Measurements from ENCODE around the gene ARHGEF7.

The ARHGEF7 gene

DNA sequence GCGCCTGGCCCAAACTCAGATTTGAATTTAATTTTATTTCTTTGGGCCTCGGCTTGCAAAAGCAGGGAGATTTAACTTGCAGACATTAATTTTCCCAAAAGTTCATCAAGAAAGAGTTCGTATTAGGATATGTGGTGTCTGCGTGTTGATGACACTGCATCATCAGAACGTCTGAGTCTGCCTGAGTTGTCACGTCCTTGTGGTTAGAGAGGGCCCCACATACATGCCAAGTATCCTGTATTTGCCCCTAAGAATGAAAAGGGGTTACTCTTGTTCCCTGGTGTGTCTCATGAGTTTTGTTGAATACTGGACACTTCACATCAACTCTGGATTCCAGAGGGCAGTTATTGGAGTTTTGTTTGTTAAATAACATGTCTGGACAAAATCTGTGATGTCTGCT lies 199.7 kb downstream of the ARHGEF7 start:
- DNase-seq: no peak

DNA sequence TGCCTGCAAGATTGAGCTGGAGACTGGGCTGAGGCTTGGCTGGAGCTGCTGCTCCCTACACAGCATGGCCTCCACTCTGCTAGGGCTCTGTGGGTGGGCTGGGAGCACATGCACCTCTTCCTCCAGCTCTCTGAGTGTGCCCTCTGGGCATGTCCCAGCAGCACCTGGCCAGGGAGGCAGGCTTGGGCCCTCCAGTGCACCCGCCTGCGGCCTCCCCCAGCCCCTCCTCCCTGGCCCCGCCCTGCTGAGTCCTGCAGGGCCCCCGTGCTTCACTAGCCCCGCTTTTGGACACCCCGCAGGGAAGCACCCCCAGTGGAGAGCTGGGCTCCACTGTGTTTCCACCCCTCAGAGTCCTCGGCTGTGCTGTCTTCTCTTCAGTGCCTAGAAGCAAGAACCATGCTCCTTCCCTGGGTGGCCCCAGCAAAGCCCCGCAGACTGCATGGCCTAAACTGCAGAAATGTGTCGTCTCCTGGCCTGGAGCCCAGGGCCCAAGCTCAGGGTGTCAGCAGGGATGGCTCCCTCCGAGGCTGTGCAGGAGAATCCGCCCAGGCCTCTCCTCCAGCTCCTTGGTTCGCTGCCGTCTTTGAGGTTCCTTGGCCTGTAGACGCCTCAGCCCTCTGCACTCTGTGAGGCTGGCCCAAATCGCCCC lies 200.4 kb downstream of the ARHGEF7 start:
- no peak for DNase-seq

DNA sequence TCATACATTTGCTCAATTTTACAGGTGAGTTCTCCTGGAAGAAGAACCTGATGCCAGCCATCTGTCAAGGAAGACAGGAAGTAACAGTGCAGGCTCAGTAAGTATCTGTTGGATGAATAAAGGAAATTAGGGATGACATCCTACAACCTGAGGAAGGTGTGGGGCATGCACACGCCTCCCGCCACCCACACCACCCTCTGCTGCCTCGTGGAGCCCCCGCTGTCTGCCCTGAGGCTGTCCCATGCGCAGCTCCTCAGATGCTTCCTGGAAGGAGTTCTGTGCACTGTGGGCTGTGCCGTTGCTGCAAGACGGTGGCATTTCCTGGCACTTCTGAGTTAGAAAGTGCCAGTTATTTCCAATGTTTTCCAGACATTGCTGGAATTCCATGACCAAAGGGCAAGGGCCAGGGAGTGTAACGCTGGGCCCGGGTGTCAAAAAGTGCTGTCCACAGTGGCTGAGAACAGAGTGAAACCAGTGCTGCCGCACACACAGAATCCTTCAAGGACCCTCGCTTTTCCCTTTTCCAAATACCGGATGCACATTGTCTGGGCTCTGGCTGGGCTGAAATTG lies 201.1 kb downstream of the ARHGEF7 start:
- DNase-seq: no peak

DNA sequence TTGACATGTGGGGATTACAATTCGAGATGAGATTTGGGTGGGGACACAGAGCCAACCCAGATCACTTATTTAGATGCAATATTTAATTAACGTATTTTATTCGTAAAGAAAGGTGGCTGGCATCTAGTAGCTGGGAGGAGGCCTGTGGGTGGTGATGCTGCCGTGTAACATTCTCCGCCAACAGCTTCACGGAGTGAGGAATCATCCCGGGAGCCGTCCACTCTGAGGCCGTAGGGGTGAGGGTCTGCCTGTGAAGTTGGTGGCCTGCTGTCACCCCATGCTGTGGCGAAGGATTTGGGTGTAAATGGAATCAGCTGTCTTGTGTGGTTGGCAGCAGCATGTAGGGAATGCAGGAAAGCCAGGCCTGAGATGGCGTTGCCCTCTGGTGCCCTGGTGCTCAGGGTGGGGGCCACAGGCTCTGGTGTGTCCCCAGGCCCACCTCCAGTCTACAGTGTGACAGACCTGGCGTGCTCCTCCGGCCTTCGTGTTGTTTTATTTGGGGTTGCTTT lies 202.0 kb downstream of the ARHGEF7 start:
- no peak for DNase-seq

DNA sequence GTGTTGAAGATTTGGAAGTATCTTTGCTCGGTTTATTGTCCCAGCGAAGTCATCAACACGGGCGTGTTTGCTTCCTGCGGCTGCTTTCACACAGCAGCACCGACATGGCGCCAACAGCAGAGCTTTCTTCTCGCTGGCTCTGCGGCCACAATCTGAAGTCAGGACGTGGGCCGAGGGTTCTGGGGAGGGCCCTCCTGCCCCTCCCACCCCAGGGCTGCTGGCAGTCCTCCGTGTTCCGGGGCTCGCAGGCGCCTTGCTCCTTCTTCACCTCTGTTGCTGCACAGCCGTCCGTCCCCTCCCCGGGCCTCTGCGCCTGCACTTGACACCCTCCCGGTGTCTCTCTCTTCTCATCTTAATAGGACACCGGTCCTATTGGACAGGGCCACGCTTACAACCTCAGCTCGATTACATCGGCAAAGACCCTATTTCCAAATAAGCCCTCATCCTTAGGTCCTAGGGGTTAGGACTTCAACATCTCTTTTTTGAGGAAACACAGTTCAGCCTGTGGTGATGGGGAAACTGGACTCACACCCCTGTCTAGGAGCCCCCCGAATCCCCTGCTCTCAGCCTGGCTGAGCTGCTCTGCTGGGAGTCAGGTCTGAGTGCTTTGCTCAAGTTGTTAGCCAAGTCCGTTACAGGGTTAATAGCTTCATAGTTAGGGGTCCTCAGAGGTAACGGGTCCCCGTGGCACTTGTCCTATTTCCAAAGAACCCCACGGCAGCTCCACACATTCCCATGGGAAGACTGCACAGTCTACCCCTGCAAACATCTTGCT lies 202.6 kb downstream of the ARHGEF7 start:
- no peak for DNase-seq

DNA sequence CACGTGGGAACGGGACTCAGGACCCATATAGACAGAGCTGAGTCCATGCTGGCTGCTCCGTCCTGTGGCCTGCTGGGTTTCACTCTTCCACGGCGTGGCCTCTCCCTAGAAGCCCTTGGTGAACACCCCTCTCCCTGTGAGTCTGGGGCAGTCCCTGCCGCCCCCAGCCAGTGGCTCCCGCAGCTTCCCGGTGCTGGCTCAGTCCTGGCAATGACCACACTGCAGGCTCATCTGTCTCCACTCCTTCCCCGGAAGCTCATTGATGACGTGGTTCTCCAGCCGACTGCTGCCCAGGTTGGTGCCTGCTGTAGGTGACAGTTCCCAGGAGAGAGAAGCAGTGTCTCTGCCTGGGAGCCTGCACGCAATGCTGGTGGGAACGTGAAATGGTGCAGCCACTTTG lies 203.3 kb downstream of the ARHGEF7 start:
- DNase-seq: no peak

DNA sequence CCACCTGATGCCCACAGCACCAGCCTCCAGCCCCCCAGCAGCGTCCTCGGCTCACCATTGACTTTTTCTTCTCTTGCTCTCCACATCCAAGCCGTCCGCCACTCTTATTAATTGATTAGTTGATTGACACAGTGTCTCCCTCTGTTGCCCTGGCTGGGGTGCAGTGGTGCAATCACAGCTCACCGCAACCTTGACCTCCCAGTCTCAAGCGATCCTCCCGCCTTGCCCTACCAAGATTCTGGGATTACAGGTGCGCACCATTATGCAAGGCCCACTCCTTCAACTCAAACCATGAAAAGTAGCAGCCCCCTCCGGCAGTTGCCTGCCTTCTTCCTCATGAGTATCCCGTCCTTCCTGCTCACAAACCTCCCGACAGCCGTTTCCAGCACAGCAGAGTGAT lies 204.4 kb downstream of the ARHGEF7 start:
- no peak for DNase-seq

DNA sequence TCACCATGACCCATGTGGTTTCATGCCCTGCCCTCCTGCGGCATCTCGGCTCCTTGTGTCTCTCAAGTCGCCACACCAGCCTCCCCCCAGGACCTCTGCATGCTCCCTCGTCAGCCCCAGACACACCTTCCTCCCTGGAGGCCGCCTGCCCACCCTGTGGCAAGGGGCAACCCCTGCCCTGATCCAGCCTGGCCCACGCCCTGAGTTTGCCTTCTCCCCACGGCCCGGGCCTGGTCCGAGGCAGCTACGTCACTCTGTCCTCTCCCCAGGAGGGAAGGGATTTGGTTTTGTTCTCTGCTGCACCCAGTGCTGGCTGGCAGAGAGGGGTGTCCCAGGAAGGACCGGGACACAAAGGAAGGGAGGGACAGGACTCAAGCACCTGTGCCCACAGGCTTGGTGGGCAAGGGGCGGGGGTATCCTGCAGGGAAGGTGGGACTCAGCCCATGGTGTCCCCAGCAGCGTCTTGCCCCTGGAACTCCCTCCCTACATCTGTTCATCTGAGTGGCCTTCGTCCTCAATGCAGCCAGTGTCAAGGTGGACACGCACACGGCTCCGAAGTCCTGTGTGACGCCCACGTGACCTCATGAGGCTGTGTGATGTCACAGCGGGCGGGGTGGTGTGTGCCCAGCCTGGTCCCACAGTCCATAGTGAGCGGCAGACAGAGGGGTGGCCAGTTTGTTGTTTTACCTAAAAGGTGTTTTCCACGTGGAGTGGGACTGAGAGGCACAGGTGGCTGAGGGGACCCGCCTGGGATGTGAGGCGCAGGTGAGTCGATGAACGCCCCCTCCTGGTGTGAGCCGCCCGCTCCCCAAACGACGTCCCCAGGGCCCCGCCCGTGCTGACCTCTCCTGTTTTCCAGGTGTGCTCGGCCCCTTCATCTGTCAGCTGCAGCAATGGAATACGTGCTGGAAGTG lies 205.1 kb downstream of the ARHGEF7 start, which contains the start of gene TEX29:
Gene TEX29, plus strand, starts transcription at position 645 of the 914 bp plus-strand sequence. Its CDS starts 249 bp downstream, at position 894.
- no peak for DNase-seq

DNA sequence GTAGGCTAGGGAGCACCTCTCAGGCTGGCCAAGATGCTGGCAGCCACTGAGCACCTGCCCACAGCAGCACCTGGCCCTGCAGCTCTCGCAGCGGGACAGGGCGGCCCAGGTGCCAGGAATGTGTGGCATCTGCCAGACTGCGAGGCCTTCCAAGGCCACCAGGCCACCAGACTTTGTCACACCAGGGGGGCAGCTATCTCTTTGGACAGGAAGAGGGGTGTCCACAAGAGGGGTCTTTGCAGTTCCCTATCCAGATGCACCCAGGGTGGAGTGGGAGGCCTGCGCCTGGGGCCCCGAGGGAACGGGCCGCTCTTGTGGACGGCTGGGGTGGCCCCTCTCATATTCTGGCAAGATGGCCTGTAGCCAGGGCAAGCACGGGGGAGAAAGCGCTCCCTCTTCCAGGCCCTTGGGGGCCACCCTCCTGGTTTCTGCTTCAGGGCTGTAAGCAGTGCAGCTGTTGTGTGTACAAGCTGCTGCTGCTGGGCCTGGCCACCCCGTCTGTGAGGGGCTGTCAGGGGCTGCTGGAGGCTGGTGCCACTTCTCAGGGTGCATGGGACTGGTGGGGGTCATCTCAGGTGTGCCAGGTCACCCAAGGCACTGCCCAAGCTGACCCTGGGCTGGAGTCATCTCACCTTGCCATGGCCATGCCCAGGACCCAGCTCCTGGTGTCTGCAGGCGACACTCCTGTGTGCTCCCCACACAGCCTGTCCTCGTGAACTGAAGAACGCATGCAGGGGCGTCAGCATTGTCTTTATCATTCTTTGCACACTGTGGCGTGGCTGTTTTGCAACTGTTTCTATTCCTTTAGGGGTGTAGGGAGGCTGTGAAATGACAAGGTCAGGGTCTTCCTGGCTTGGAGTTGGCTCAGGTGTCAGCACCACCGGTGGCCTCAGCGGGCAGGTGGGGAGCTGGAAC lies 207.1 kb downstream of the ARHGEF7 start:
- no peak for DNase-seq

DNA sequence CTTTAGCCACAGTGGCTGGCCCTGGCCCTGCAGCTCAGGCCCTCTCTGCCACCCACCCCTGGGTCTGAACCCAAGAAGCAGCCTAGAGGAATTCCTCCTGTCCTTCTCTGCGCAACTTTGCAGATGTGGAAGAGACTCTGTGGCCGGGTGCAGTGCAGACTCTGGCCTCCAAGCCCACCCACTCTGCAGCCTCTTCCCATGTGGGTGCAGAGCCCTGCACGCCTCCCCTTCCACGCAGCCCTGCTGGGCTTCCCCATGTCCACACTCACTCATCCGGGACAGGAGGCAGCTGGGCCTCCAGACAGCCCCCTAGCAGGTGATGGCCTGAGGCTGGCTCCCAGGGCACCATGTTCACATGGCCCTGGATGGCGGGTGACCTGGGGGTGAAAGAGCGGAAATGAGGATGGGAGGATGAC lies 207.8 kb downstream of the ARHGEF7 start:
- DNase-seq: no peak

DNA sequence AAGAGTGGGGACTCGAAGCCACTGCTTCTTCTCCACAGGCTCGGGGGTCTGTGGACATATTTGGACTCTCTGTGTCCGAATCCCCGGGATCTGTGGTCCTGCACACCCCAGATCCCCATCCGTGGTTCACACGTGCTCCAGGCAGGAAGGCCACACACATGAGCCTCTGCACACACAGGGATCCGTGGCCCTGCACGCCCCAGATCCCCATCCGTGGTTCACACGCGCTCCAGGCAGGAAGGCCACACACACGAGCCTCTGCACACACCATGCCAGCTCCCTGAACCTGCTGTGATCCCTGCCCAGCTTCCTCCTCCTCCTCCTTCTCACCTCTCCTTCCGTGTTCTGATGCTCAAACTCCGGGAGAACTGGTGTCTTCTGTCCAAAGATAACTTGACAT lies 208.4 kb downstream of the ARHGEF7 start:
- no peak for DNase-seq

DNA sequence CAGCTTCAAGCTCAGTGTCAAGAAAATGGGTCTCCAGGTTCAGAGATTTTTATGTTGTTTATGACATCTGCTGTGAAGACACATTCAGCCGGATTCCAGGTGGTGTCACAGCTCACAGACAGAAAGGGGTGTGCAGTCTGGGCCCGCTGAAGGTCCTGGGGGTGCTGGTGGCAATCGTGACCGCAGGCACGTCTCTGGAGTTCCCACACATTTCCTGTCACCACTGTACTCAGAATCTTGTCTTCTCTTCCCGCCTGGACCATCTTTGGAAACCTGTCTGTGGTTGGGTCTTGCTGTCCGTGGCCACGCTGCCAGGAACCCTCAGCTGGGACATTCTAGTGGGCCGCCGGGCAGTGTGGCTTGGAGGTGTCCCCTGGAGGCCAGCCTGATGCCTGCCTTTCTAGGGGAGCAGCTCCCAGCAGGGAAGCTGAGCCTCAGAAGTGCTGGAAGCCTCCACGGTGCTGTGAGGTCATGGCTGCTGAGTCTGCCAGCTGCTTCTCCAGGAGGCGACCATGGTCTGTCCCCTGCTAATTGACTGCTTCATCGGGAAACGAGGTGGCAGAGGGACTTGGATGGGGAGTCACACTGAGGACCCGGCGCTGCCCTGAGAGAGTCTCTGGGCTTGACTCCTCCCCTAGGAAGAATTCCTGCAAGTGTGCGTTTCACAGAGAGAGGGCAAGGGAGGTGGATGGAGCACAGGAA lies 209.0 kb downstream of the ARHGEF7 start:
- DNase-seq: no peak

DNA sequence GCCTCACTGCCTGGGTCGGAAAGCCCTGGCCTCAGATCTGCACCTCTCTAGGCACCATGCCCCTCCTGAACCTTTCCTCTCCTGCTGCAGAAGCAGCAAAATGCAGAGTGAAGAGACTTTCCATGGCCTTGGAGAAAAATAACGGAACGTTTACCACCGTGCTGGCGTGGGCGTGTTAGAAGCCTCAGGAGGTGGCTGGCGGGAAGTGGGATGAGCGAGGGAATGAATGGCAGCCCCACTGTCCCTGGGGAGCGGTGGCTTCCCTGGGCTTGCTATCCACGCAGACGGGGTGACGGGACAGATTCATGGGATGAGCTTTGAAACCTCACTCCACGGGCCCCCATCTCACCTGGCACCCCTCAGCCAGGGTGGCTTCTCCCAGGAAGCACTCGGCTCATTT lies 209.6 kb downstream of the ARHGEF7 start:
- no peak for DNase-seq

DNA sequence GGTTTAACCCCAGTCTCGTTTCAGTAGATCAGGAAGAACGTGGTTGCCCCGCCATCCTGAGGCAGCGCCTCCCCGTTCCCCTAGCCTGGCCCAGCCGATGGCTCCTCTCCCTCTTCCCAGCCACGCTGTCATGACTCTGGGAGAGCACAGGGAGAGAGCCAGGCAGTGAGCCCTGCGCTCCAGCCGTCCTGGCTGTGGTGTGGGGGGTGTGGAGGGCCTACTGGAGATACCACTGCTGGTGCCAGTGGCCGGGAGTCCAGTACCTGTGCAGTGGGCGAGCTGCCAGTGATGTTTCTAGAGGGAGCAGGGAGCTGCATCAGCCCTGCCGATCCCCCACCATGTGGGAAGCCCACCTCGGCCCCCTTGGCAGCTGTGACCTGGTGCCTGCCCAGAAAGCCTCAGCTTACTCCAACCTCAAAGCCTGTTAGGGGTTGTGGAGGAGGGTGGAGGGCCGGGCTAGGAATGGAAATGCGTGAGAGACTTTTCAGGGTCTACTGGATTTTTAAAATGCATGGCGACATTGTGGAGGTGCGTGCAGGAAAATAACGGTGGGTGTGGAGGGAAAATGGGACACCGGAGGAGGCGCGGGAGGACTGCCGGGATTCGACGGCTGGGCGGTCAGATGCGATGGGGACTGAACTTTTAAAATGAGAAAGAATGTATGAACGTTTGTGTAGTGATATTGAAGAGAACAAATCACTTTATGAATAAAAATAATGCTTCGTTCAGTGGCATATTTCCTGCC lies 210.2 kb downstream of the ARHGEF7 start:
- DNase-seq: no peak

DNA sequence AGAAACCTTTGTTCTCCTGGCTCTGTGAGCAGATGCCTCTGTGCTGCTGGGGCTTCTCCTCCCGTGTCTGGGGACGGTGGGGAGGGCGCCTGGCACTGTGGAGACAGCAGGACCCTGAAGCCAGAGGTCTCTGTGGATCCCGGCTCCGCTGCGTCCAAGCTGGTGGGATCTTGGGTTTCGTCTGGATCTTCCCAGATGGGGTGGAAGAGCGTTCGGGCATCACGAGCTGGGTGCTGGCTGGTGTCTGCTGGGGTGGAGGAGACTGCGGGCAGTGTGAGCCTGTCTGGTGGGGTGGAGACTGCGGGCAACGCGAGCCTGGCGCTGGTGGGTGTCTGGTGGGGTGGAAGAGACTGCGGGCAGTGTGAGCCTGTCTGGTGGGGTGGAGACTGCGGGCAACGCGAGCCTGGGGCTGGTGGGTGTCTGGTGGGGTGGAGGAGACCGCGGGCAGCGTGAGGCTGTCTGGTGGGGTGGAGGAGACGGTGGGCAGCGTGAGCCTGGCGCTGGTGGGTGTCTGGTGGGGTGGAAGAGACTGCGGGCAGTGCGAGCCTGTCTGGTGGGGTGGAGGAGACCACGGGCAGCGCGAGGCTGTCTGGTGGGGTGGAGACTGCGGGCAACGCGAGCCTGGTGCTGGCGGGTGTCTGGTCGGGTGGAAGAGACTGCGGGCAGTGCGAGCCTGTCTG lies 211.0 kb downstream of the ARHGEF7 start:
- DNase-seq: no peak

DNA sequence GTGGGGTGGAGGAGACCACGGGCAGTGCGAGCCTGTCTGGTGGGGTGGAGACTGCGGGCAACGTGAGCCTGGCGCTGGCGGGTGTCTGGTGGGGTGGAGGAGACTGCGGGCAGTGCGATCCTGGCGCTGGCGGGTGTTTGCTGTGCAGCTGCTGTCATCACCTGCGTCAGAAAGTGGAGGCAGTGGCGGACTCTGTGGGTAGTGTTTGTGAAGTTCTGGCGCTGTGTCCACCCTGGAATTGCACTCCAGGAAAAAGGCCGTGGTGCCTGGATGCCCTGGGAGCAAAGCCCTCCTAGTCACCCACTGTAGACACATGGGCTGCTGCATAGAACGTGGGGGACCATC lies 211.5 kb downstream of the ARHGEF7 start:
- no peak for DNase-seq

DNA sequence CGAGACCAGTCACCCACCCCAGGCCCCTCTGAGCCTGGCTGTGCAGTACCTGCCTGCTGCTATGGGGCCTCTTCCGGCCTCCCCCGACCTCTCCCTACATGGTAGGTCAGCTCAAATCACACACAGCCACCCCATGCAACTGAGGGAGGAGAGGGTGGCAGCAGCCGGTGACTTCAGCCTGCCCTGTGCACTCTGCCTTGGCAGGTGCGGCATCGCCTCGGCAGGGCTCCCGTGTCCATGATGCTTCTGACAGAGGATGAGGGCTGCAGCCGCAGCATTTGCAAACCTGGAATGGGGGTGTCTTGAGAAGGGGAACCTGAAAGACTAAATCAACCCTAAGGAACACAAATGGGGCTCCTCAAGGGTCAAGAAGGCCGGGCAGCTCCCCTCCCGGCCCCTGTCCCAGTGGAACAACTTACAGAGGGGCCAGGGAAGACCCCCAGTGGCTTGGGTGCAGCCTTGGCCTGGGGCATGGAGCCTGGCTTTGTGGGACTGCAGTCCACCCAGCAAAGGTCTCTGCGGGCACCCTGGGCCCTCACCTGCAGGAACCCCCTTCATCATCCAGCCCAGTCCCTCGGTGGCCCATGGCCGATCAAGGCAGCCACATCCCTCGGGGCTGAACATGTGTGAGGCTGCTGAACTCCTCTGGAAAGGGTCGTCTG lies 212.0 kb downstream of the ARHGEF7 start:
- DNase-seq: no peak

DNA sequence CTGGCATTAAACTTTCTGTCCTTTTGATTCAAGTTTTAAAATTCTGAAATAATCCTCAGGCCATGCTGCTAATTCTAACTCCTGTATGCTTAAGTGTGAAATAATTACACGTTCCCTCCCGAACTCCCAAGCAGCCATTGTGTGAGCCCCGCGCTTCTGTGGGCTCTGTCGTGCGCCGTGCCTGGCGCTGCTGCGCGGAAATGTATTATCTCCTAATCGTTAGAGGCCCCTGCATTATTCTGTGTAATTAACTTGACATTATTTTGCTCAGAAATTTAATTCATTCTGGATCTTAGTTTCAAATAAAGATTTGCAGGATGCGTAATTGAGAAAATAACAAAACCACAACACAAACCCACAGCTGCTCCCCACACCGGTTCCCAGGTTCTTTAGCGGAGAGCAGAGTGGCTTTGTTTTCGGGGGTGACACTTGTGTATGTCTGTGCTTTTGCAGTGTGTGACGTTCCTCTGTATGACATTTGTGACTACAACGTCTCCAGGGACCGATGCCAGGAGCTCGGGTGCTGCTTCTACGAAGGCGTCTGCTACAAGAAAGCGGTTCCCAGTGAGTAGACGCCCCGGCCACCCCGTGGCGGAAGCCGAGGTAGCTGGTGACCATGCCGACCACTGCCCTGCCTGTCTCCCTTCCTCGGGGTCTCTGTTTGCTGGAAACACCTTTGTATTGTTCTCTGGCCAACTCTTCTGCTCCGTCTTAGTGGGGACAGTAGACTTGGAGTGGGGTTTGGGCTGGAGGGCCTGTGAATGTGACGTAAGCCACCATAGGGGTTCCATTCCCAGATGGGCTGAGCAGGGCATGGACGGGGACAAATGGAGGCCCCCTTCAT lies 212.8 kb downstream of the ARHGEF7 start:
- DNase-seq: no peak

All from NCI-H187 treated with DMSO at 0.1 percent for 48 hours (cell line).